ENCODE measurements around the gene PPM1N.

The PPM1N gene

GRCh38 chr19:45547211-45547770, 49.0 kb downstream of the PPM1N start:
- no peak for DNase-seq

DNA sequence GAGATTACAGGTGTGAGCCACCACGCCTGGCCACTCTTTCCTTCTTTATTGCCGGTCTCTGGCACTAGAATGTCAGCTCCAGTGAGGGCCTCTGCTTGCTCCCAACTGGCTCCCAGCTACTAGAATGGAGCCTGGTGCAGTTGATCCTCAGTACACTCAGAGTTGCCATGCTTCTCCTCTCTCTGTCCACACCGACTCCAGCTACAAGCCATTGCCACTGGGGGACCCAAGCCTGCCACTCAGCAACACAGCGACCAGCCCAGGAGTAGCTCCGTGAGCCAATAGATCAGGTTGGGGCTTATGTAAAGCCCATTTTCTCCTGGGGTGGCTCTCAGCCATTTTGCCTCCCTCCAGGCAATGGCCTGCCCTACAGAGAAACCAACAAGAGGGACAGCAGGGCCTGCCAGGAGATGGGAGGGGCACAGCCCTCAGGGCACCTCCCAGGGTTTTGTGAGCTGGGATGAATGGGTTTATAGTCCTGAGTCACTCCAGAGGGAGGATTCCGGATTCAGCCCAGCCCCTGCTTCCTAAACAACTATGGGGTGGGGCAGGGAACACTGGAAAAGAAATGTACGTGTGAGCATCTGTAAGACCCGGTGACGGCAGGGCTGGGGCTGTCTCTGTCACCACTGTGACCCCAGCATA, 49.8 kb downstream of the PPM1N start:
- no peak for DNase-seq

All from hematopoietic multipotent progenitor cell treated with erythropoietin and hydrocortisone succinate and interleukin-3 and kit ligand, for 8 days (in vitro differentiated cells).